ENCODE data around the gene ART4.

ART4 gene

DNA sequence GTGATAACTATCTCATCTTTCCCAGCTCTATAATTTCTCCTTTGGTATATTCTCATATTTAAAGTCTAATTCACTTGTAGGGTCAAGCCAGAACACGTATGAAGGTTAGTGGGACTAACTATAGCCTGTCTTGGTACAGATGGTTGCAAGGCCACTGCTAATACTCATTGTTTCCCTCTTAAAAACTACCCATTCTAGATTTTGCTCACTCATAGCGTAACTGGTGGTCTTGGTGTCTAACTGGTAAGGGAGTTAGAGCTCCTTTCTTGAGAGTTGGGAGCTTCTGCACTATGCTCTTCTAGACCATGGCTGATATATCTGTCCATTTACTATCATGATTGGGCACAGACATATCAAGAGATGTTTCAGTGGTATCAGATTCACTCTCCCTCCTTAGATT lies 33.5 kb upstream of the ART4 start:
- CTCF ChIA-PET, result interaction anchor here (1.2 to 1.5 kb wide), 3 partner anchors 13 to 17 kb away, joined by 3 to 7 read pairs (median 4); no protein-coding TSS in a partner anchor
- TF ChIP-seq CTCF (IDR thresholded peaks at IDR 0.05; ENCODE audit: insufficient read depth, low read length, missing control alignments), result no peak
- POLR2A ChIA-PET, result no interaction called here
- no peak for DNase-seq (ENCODE audit: low read depth, low spot score)
- no peak overlapping the region for H3K4me3 ChIP-seq (ENCODE audit: low read depth, low read length)

DNA sequence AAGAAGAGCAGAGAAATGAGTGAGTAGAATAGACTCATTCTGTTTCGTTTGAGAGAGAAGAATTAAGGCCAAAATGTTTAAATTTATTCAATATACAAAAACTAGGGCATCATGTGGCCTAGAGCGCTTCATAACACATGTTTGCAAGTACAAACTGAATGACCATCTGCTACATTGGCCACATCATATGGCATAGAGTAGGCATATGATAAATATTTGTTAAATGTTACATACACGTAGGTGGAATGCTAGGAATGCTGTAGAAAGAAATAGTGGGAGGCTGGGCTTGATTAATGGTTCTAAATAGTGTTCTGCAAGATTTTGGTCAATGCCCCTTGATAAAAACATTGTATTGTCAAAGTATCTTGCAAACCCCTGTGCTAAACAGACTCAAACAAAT lies 31.6 kb upstream of the ART4 start:
- CTCF ChIA-PET, result no interaction called here

GRCh38 chr12:14873440-14874185 lies 30.3 kb upstream of the ART4 start:
- DNase-seq (ENCODE audit: low read depth, low spot score), result no peak
- CTCF ChIA-PET, result interaction anchor here (1.3 to 1.4 kb wide), 2 partner anchors 27 to 29 kb away, joined by 3 read pairs; no protein-coding TSS in a partner anchor

More for the DNA sequence above, 31.6 kb upstream of the ART4 start:
- H3K4me3 ChIP-seq (ENCODE audit: low read depth, low read length), result no peak overlapping the region
- POLR2A ChIA-PET, result no interaction called here
- TF ChIP-seq CTCF (IDR thresholded peaks at IDR 0.05; ENCODE audit: insufficient read depth, low read length, missing control alignments), result no peak
- DNase-seq (ENCODE audit: low read depth, low spot score), result no peak

DNA sequence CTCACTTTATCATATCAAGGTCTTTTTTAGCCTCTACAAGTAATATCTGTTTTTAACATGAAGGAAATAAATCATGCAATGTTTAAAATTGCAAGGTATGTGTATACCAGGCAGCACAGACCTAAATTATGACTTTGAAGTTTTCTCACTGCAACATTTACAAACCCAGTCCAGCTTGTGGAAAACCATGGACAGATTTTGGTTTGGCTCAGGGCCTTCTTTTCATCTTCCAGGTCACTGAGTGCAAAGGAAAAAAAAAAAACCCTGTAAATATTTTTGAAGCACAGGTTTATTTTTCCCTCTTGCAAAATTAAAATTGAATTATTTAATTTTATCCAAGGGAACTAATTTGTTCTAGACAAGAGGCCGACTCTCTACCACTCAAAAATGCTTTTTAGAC lies 28.6 kb upstream of the ART4 start:
- H3K4me3 ChIP-seq (ENCODE audit: low read depth, low read length), result no peak overlapping the region
- ChIA-PET CTCF (no interaction called here), POLR2A (no interaction called here)
- TF ChIP-seq CTCF (IDR thresholded peaks at IDR 0.05; ENCODE audit: insufficient read depth, low read length, missing control alignments), result no peak
- DNase-seq (ENCODE audit: low read depth, low spot score), result no peak

More at GRCh38 chr12:14873440-14874185, 30.3 kb upstream of the ART4 start:
- no peak for TF ChIP-seq CTCF (IDR thresholded peaks at IDR 0.05; ENCODE audit: insufficient read depth, low read length, missing control alignments)
- POLR2A ChIA-PET, result no interaction called here
- H3K4me3 ChIP-seq (ENCODE audit: low read depth, low read length), result no peak overlapping the region

- CTCF ChIA-PET, result interaction anchor here (1.3 kb wide), 1 partner anchor 13 kb away, joined by 3 read pairs; no protein-coding TSS in a partner anchor
Measured at GRCh38 chr12:14871247-14871646, 27.9 kb upstream of the ART4 start.

More at GRCh38 chr12:14871247-14871646, 27.9 kb upstream of the ART4 start:
- no peak for TF ChIP-seq CTCF (IDR thresholded peaks at IDR 0.05; ENCODE audit: insufficient read depth, low read length, missing control alignments)
- H3K4me3 ChIP-seq (ENCODE audit: low read depth, low read length), result no peak overlapping the region
- POLR2A ChIA-PET, result no interaction called here
- DNase-seq (ENCODE audit: low read depth, low spot score), result no peak
